OCI-M2 (cell line): ENCODE results near the gene TNFAIP8L2.
A peak's percentile ranks its signal among the peaks of the same experiment; 100 is the strongest.

Experiments
- DNase-seq: peaks from one replicate; lab custom pipeline; 2025; ENCODE audit not compliant: unreplicated experiment; lab: John Stamatoyannopoulos, UW

TNFAIP8L2 gene

GRCh38 chr1:151145304-151146071 is 11.0 kb upstream of the TNFAIP8L2 start:
- no peak for DNase-seq

GRCh38 chr1:151146072-151146411 is 10.4 kb upstream of the TNFAIP8L2 start:
- DNase-seq = no peak

GRCh38 chr1:151146412-151147131 is 9.9 kb upstream of the TNFAIP8L2 start, which contains the start of gene SEMA6C:
TSS of gene SEMA6C (minus strand) at chr1:151146631. CDS start at chr1:151142621, 4,010 bp downstream.
- DNase-seq = peak; percentile 30

- DNase-seq = no peak
Observed at GRCh38 chr1:151147132-151147503, 9.3 kb upstream of the TNFAIP8L2 start.

- DNase-seq = peak; percentile 29
Observed at GRCh38 chr1:151147665-151148064, 8.8 kb upstream of the TNFAIP8L2 start.

- DNase-seq = peak; percentile 51
Observed at GRCh38 chr1:151157067-151157531, 650 bp downstream of the TNFAIP8L2 start.

- DNase-seq = no peak
Observed at GRCh38 chr1:151158326-151158725, 1.9 kb downstream of the TNFAIP8L2 start.

GRCh38 chr1:151158751-151159251 is 2.4 kb downstream of the TNFAIP8L2 start:
- DNase-seq = no peak

- no peak for DNase-seq
Observed at GRCh38 chr1:151159373-151159772, 2.9 kb downstream of the TNFAIP8L2 start.

GRCh38 chr1:151164732-151165280 is 8.4 kb downstream of the TNFAIP8L2 start:
- no peak for DNase-seq

- DNase-seq = no peak
Observed at GRCh38 chr1:151165281-151165737, 8.9 kb downstream of the TNFAIP8L2 start.

GRCh38 chr1:151165738-151166504 is 9.5 kb downstream of the TNFAIP8L2 start, which contains the start of the genes LYSMD1 and SCNM1:
TSS of gene LYSMD1 (minus strand) at chr1:151165902. CDS start at chr1:151165258, 644 bp downstream.
TSS of gene SCNM1 (plus strand) at chr1:151166144. CDS start at chr1:151166153, 9 bp downstream.
- peak; percentile 81 for DNase-seq

- no peak for DNase-seq
Observed at GRCh38 chr1:151166505-151166956, 10.1 kb downstream of the TNFAIP8L2 start.

- no peak for DNase-seq
Observed at GRCh38 chr1:151167116-151167515, 10.7 kb downstream of the TNFAIP8L2 start.

- no peak for DNase-seq
Observed at GRCh38 chr1:151171190-151171589, 14.7 kb downstream of the TNFAIP8L2 start.

- no peak for DNase-seq
Observed at GRCh38 chr1:151175041-151175741, 18.7 kb downstream of the TNFAIP8L2 start.

- no peak for DNase-seq
Observed at GRCh38 chr1:151175863-151176262, 19.4 kb downstream of the TNFAIP8L2 start, which contains the start of gene TMOD4. TSS of gene TMOD4 (minus strand) at chr1:151175981. CDS start at chr1:151174875, 1,106 bp downstream.

- no peak for DNase-seq
Observed at GRCh38 chr1:151176514-151177045, 20.1 kb downstream of the TNFAIP8L2 start.

GRCh38 chr1:151184211-151184610 is 27.8 kb downstream of the TNFAIP8L2 start:
- no peak for DNase-seq

- DNase-seq = no peak
Observed at GRCh38 chr1:151187205-151187604, 30.8 kb downstream of the TNFAIP8L2 start.
